ENCODE measurements around the gene NSUN2.
"Not testable (repeated sequence)": the region's sequence is repeated elsewhere in the genome, so short reads cannot be mapped to it uniquely, and the experiment has no call there.

DNA sequence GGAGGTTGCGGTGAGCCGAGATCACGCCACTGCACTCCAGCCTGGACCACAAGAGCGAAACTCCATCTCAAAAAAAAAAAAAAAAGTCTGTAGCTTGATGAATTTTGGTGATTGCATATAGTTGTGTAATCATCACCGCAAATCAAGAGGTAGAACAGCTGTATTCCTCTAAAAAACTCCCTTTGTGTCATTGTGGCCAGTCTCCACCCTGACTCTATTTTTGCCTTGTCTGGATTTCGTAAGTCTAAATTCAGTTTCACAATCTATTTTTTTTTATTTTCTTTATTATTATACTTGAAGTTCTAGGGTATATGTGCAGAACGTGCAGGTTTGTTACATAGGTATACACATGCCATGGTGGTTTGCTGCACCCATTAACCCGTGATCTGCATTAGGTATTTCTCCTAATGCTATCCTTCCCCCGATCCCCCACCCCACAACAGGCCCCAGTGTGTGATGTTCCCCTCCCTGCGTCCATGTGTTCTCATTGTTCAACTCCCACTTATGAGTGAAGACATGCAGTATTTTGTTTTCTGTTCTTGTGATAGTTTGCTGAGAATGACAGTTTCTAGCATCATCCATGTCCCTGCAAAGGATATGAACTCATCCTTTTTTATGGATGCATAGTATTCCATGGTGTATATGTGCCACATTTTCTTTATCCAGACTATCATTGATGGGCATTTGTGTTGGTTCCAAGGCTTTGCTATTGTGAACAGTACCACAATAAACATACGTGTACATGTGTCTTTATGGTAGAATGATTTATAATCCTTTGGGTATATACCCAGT is 12.9 kb upstream of the NSUN2 start:
- not testable (repeated sequence) for TF ChIP-seq EZH2 (optimal IDR thresholded peaks at IDR 0.05; ENCODE audit: low read depth, low read length)
- TF ChIP-seq, protein P1, sequence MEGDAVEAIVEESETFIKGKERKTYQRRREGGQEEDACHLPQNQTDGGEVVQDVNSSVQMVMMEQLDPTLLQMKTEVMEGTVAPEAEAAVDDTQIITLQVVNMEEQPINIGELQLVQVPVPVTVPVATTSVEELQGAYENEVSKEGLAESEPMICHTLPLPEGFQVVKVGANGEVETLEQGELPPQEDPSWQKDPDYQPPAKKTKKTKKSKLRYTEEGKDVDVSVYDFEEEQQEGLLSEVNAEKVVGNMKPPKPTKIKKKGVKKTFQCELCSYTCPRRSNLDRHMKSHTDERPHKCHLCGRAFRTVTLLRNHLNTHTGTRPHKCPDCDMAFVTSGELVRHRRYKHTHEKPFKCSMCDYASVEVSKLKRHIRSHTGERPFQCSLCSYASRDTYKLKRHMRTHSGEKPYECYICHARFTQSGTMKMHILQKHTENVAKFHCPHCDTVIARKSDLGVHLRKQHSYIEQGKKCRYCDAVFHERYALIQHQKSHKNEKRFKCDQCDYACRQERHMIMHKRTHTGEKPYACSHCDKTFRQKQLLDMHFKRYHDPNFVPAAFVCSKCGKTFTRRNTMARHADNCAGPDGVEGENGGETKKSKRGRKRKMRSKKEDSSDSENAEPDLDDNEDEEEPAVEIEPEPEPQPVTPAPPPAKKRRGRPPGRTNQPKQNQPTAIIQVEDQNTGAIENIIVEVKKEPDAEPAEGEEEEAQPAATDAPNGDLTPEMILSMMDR (IDR thresholded peaks at IDR 0.05; ENCODE audit: low read length), result not testable (repeated sequence)
